NCI-H510A treated with DMSO at 0.1 percent for 48 hours (cell line): Measurements from ENCODE around the gene TNFRSF19.
"Not testable (repeated sequence)": the region's sequence is repeated elsewhere in the genome, so short reads cannot be mapped to it uniquely, and the experiment has no call there.

Experiments used
- DNase-seq: peaks from one replicate; lab custom pipeline; 2025; lab: John Stamatoyannopoulos, UW

TNFRSF19 gene

GRCh38 chr13:23570099-23570920 lies at the start of gene TNFRSF19:
Gene TNFRSF19, plus strand, starts transcription at chr13:23570412. Its CDS starts 19,772 bp downstream, at chr13:23590184.
- DNase-seq = peak; percentile 38

GRCh38 chr13:23529926-23530325 lies 40.3 kb upstream of the TNFRSF19 start:
- DNase-seq = not testable (repeated sequence)

GRCh38 chr13:23531446-23531845 lies 38.8 kb upstream of the TNFRSF19 start:
- DNase-seq = no peak

GRCh38 chr13:23534090-23534489 lies 36.1 kb upstream of the TNFRSF19 start:
- no peak for DNase-seq

- no peak for DNase-seq
Measured at GRCh38 chr13:23541221-23541824, 28.9 kb upstream of the TNFRSF19 start.

- DNase-seq = no peak
Measured at GRCh38 chr13:23544668-23545067, 25.5 kb upstream of the TNFRSF19 start.

GRCh38 chr13:23547000-23547590 lies 23.1 kb upstream of the TNFRSF19 start:
- no peak for DNase-seq

GRCh38 chr13:23549724-23550123 lies 20.5 kb upstream of the TNFRSF19 start:
- no peak for DNase-seq

- no peak for DNase-seq
Measured at GRCh38 chr13:23550163-23550562, 20.0 kb upstream of the TNFRSF19 start.

GRCh38 chr13:23551213-23552008 lies 18.8 kb upstream of the TNFRSF19 start:
- DNase-seq = no peak

- no peak for DNase-seq
Measured at GRCh38 chr13:23552171-23552570, 18.0 kb upstream of the TNFRSF19 start.

GRCh38 chr13:23552661-23553060 lies 17.6 kb upstream of the TNFRSF19 start:
- no peak for DNase-seq

GRCh38 chr13:23554000-23554399 lies 16.2 kb upstream of the TNFRSF19 start:
- no peak for DNase-seq

GRCh38 chr13:23557043-23557442 lies 13.2 kb upstream of the TNFRSF19 start:
- no peak for DNase-seq

- DNase-seq = no peak
Measured at GRCh38 chr13:23557733-23558132, 12.5 kb upstream of the TNFRSF19 start.

- DNase-seq = peak; percentile 72
Measured at GRCh38 chr13:23558675-23559536, 11.3 kb upstream of the TNFRSF19 start.

- no peak for DNase-seq
Measured at GRCh38 chr13:23560571-23561089, 9.6 kb upstream of the TNFRSF19 start.

- DNase-seq = no peak
Measured at GRCh38 chr13:23561261-23561660, 9.0 kb upstream of the TNFRSF19 start.

- no peak for DNase-seq
Measured at GRCh38 chr13:23563085-23563845, 6.9 kb upstream of the TNFRSF19 start.

GRCh38 chr13:23567906-23568460 lies 2.2 kb upstream of the TNFRSF19 start:
- no peak for DNase-seq
